GM19193 (cell line): ENCODE measurements around the gene NKX1-1.

ENCODE experiments used
- POLR2A ChIP-seq: IDR thresholded peaks from 4 replicates; pipeline ENCODE4 v1.6.1; 2011; ENCODE audit not compliant: insufficient read depth, insufficient read length; ENCODE audit errors: extremely low read depth

The NKX1-1 gene

DNA sequence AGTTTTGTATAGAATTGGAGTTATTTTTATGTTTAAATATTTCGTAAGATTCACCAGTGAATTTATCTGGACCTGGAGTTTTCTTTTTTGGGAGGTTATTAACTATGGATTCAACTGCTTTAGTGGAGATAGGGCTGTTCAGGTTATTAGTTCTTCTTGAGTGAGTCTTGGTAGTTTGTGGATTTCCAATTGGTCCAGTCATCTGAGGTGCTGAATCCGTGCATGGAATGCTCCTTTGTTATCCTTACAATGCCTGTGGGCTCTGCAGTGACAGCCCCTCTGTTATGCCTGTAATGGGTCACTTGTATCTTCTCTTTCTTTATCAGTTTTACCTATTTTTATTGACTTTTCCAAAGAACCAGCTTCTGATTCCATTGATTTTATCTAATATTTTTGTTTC, 15.4 kb upstream of the NKX1-1 start:
- no peak for TF ChIP-seq POLR2A

DNA sequence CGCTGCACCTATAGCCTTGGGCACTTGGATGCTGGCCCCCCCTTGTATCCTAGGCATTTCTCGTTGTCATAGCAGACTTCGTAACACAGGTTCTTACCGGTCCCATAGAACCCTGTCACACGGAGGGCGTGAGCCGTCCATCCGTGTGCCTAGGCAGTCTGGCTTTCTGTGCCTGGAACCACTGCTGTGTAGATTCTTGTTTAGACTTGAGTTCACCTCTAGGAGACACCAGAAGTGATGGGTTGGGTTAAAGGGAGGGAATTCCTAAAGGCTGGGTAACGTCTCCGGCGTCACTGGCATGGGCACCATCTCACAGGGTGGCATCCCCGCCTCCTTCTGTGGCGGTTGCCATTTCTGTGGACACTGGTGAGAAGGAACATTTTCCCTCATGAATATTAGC, 13.5 kb upstream of the NKX1-1 start:
- no peak for TF ChIP-seq POLR2A

DNA sequence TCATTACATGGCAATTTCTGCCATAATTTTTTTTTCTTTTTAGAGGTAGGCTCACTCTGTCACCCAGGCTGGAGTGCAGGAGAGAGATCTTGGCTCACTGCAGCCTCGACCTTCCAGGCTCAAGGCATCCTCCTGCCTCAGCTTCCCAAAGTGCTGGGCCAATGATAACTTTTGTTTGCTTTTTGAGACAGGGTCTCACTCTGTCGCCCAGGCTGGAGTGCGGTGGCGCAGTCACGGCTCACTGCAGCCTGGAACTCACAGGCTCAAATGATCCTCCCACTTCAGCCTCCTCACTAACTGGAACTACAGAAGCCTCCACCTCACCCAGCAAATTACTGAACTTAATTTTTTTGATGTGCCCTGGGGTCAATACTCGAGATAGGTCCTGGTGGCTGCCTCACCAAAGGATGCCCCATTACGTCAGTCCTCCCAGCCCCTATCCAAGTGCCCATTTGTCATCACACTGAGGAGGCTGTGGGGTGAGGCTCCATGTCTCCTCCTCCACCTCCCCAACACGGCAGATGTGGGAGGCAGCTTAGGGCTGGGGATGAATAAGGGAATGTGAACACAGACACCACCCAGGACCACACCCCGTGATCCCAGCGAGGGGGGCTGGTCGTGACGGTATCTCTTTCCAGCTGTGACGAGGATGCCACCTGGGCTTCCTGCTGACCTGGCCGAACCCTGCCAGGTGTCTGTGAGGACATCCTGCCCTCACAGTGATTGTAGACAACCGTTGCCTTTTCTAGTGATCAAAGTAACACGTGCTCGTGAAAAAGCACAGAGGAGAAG, 12.4 kb upstream of the NKX1-1 start:
- no peak for TF ChIP-seq POLR2A

DNA sequence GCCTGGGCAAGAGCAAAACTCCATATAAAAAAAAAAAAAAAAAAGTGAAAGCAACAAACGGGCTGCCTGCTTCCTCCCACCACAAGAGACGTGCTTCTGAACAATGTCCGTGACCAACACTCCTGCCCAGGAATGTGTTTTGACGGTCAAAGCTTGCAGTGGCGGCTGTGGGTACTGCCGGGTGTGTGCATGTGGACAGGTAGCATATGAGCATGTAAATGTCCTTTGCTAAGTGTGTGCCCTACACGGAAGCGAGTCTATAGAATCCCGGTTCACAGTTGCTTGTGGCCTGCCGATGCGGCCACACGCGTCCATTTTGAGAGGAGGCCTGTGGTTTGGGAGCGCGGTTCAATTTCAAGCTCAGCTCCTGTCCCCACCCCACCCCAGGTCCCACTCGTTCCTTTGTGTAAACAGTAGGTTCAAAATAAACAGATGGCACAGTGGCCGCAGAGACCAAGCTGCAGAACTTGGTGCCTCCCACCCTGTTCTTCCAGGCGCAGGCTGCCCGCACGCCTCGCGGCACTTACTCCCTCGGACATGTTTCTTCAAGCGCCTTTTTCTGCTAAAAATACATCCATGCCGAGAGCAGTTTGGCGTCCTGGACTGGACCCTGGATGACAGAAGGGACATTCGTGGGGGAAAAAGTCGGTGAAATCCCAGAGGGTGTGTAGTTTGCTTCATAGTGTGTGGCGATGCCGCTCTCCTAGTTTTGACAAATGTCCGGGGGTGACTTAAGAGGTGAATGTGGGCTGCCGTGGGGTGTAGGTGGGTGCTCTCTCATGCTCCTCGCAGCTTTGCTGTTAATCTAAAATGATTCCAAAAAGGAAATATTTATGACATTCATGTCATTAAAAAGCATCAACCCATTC, 11.5 kb upstream of the NKX1-1 start:
- no peak for TF ChIP-seq POLR2A

DNA sequence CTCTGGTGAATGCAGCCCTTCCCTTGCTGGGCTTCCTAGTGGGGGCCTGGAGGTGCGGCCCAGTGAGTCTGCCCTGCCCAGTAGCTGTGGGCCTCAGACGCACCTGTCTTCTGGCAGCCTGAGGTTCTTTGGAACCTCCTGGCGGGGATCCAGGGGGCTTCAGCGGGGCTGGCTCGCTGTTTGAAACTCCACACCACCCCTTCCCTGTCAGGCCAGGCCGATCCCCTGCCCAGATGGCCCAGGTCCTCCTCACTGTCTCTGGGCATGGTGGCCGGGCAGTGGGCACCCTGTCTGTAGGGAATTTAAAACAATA, 10.7 kb upstream of the NKX1-1 start:
- no peak for TF ChIP-seq POLR2A

DNA sequence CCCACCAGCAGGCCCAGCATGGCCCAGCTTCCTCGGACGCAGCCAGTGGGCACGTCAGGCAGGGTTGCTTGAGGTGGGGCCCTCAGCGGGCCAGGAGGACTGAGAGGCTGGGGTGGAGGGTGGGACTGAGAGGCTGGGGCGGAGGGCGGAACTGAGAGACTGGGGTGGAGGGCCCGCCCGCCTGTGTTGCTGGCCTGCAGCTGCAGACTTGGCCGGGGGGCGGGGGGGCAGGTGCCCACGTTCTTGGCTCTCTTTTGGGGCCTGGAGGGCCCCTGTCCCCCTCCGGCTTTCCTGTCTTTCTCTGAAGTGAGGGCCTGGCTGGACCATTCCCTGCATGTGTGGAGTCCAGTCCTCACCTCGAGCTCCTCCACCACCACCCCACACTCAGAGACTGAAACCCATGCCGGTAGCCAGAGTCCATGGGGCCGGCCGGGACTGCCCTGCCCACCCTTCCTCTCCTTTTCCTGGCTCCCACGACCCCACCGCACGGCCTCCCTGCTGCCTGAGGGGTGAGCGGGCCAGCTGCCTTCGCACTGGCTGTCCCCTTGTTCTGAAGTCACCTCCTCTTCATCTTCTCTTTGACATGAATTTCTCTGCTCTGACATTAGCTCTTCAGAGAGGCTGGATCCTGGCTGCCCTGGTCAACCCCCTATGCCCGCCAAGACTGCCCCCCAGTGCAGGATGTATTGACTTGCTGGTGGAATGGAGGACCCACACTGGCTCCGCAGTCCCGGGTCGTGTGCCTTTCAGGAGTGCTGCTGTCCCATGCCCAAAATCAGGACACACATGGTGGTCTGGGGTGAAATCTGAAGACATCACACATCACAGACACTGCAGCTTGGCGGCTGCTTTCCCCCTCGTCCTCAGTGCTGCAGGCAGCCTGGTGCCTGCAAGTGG, 10.1 kb upstream of the NKX1-1 start:
- no peak for TF ChIP-seq POLR2A

DNA sequence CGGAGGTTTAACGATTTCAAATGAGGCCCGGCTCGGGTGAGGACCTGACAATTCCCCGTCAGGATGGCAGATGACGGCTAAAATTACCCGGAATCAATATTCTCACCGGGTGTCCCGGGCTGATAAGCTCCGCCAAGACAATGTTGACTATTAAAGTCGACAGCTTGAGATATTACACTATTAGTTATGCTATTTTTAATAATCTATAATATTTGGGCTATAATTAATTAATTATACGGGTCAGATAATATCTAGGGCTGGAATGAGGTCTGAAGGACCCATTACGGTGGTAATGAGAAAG, 9.4 kb upstream of the NKX1-1 start:
- no peak for TF ChIP-seq POLR2A

DNA sequence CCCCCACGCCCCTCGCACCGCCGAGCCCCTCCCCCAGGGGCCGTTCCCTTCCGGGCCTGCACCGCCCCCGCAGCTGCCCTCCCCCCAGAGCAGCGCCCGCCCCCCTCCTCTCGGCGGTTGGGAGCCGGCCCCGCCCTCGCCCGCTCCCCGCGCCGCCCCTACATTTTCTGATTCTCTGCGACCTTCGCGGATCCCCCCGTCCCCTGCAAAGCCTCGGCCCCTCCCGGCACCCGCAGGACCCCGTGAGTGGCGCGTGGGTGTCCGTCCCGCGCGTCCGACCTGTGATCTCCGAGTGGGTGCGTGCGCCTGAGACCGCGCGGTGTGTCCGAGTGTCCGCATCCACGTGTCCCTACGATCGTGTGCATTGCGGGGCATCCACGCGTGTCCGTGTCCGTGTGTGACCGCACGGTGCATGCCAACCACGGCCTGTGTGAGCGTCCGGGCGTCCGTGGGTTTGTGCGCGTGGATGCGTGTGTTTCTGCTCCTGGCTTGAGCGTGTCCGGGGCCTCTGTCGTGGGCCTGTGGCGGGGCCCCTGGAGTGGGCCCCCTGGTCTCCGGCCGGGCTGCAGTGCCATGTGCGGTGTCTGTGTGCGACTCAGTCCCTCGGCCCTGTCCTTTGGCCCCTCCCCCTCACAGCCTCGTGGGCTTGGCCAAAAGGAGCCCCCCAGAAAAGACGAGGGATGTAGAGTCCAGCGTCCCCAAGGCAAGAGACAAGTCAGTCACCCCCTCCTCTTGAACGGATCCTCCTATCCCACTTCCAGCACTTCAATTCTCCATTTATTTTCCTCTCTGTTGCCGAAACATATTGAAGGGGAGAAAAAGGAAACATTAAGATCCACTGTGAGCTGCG, 8.8 kb upstream of the NKX1-1 start:
- no peak for TF ChIP-seq POLR2A

DNA sequence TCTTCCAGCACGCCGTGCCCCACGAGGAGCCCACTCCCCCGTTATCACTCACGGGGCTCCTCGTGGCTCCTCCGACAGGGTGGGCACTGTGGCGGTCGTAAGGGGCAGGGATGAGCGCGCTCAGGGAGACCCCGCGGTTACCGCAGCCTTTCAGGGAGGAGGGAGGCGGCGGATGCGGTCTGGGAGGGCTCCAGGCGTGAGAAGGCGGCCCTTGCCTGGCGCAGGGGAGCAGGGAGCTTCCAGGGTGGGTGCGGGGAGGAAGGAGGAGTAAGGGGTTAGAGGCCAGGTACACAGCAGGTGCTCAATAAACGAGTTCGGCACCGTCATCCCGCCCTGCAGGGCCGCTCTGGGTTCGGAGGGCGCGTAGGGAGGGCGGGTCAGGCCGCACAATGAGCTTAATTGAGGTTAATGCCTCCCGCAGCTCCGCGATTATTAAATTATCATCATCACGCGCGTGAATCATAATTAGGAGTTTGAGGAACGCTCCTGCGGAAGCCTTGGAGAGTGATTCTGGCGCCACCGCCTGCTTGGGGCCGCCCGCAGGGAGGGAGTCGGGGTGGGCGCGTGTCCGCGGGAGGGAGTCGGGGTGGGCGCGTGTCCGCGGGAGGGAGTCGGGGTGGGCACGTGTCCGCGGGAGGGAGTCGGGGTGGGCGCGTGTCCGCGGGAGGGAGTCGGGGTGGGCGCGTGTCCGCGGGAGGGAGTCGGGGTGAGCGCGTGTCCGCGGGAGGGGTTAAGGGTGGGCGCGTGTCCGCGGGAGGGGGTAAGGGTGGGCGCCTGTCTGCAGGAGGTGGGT, 7.6 kb upstream of the NKX1-1 start:
- no peak for TF ChIP-seq POLR2A

DNA sequence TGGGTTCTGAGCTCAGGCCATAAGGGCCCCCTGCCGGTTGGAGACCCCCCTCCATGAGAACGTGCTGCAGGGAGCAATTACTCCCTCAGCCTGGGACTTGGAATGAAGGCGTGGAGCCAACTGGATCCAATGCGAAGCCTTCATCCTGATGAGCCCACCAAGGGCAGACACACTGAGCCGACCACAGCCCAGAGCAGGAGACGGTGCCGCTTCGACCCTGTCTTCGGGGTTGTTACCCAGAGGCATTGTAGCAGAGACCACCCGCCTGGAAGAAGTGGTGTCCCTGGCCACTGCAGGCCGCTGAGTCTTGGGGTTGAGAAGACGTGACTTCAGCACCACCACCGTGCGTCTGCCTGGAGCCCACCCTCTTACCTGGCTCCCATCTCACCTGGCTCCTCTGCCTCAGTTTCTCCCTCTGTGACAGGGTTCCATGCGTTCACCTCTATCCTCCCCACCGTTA, 7.0 kb upstream of the NKX1-1 start:
- no peak for TF ChIP-seq POLR2A

DNA sequence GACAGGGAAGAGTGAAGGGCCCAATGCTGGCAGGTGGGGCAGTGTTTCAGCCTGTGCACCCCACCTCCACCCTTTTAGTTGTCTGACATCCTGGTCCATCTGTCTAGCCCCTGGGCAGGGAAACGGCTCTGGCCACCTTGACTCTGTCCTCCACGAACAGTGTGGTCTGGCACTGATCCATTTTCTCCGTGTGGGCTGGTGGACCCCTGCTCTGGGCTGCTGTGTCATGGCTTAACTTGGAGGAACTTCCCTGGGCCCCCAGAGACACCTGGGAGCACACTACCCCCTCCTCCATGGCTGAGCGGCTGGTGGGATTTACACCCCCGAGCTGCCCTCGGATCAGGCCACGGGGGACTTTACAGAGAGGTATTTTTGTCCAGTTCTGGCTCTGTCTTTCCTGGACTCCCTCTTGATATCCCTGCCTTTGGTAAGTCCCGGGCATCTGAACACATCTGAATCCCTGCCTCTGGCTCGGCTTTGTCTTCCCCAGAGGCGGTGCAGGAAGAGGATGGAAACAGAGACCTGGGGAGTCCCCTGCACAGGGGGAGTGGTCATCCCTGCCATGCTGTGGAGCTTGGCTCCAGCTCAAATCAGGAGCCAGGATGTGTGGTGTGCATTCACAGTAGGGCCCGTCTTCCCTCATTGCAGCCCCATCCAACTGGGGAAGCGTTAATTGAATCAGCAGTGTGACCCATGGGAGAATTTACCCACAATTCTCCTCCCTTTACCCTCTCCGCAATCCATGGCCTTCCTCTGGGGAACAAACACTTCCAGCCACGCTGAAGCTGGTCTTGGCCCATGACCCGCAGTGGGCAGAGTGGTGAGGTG, 6.3 kb upstream of the NKX1-1 start:
- TF ChIP-seq POLR2A: no peak

DNA sequence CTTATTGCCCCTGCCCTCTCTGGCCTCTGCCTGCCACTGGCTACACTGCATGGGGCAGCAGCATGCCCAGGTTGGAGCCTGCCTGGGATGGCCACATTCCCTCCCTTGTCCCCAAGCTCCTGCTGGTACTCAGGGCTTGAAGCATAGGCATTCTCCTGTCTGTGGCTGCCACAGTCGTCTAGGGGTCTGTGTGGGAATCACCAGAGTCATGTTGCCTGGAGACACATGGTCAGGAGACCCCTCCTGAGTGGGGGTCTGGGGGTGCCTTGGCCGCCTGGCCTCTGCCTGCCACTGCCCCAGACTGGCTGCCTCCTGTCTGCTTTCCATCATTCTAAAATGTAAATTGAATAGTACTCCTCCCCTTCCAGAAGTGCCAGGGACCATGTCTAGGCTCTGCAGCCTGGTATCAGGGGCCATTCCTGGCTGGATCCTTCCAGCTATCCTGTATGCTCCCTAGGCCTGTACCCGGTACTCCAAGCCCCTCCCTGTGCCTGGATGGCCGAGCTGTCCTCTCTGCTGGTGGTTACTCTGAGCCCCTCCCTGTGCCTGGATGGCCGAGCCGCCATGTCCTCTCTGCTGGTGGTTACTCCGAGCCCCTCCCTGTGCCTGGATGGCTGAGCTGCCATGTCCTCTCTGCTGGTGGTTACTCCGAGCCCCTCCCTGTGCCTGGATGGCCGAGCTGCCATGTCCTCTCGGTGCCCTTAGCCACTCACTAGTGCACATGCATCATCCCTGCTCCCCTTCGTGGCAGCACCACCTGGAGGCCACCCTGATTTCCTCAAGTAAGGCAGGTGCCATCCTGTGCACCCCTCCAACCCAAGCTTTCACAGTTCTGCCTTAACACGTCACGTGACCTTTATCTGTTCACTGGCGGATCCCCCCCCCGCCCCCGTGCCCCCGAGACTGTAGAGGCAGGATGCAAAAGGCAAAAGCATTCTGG, 5.5 kb upstream of the NKX1-1 start:
- TF ChIP-seq POLR2A: no peak
